Stomach smooth muscle (tissue), 2 donors: Measurements from ENCODE around the gene PANK1.

ENCODE experiments used
- H3K27ac ChIP-seq: one replicate; pipeline ENCODE4 v1.7.0; 2013; ENCODE audit warnings: mild to moderate bottlenecking, low read length, inconsistent platforms
- H3K27me3 ChIP-seq, 2 donors: one replicate each; pipeline ENCODE4 v1.7.0; 2013; ENCODE audit warnings: low read length in 2 of 2; ENCODE audit not compliant: insufficient read depth in 2 of 2, control insufficient read depth in 1 of 2
- H3K36me3 ChIP-seq, 2 donors: one replicate each; pipeline ENCODE4 v1.7.0; 2013; ENCODE audit warnings: low read length in 2 of 2; ENCODE audit not compliant: control insufficient read depth in 2 of 2, insufficient read depth in 2 of 2
- H3K4me1 ChIP-seq: one replicate; pipeline ENCODE4 v1.7.0; 2013; ENCODE audit warnings: low read length; ENCODE audit not compliant: control insufficient read depth, insufficient read depth
- H3K4me3 ChIP-seq, 2 donors: one replicate each; pipeline ENCODE4 v1.7.0; 2013; ENCODE audit warnings: low read length in 2 of 2
- H3K9ac ChIP-seq, 2 donors: one replicate each; pipeline ENCODE4 v1.7.0; 2013; ENCODE audit warnings: low read length in 2 of 2, mild to moderate bottlenecking in 1 of 2
- H3K9me3 ChIP-seq, 2 donors: one replicate each; pipeline ENCODE4 v1.7.0; 2013; ENCODE audit warnings: low read length in 2 of 2; ENCODE audit not compliant: control insufficient read depth in 2 of 2
- donor health status: healthy.
- donor health status: Pancreatic carcinoma.

The PANK1 gene

DNA sequence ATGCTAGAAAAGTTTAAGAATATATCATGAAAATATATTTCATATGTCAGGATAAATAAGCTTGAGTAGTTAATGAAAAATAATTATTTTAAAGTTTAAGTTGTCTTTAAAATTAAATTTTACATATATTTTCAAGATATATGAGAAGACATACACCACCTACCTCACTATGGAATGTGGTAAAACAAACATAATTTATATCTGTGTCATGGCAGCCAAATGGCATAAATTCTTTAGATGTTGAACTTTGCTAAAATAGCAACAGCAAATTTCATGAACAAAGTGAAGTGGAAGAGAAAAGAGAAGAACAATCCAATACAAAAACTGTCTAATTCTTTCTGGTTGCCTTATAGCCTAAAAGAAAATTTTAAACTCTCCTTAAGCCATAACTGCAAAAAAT, 70.0 kb downstream of the PANK1 start:
- Histone ChIP-seq H3K4me1 (no peaks in the 10 kb centered on the region), H3K27me3 (no peaks in the 10 kb centered on the region), H3K36me3 (no peaks in the 10 kb centered on the region), H3K9ac (no peak overlapping the region), H3K4me3 (no peak overlapping the region), H3K27ac (no peak overlapping the region), H3K9me3 (no peaks in the 10 kb centered on the region)

DNA sequence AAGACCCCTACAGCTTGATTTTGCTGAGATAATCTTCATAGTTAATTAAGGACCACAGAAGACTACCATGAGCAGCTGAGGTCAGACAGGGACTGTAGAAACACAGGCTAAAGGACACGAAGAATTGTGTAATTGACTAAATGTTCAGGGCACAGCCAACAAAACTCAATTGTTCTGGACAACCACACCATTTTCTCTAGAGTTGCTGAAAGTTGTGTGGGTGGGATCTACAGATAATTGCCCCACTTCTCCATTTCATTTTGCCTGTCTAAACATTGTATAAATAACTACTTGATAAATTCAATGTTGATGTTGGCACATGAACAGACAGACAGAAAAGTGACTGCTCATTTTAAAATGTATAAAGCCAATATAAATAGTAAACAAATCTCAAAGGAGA, 70.7 kb downstream of the PANK1 start:
- Histone ChIP-seq H3K4me1 (no peaks in the 10 kb centered on the region), H3K9ac (no peak overlapping the region), H3K27ac (no peak overlapping the region), H3K9me3 (no peaks in the 10 kb centered on the region), H3K4me3 (no peak overlapping the region), H3K27me3 (no peaks in the 10 kb centered on the region), H3K36me3 (no peaks in the 10 kb centered on the region)

DNA sequence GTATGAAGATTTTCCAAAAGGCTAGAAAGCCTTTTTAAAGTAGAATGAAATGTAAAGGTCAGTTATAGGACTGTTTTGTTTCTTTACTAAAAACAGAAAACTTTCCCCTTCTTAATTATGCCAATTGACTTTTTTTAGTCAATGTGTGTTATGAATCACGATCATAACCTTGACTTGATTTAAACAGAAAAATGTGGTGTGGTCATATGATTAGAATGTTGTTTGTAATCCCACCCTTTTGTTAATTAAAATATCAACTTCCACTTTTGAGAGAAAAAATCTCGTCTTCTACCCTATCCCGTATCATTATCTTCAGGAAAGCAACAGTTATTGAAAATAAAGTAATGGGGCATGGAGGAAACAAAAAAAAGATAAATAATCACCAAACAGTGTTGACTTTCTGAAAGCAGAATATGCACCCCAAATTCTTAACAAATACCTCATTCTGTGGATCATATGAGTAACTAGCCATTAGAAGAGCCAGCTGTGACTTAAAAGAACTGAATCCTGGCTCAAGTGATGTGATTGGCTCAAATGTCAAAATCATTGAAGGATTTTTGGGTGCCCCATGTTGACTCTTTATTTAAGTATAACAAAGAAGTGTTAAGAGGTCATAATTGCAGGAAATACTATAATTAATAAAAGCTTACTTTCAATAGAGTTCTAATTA, 77.3 kb downstream of the PANK1 start:
- no peaks in the 10 kb centered on the region for H3K9me3 ChIP-seq
- no peaks in the 10 kb centered on the region for H3K4me1 ChIP-seq
- H3K36me3 ChIP-seq, result no peaks in the 10 kb centered on the region
- H3K4me3 ChIP-seq, result no peak overlapping the region
- H3K27me3 ChIP-seq, result no peaks in the 10 kb centered on the region
- H3K9ac ChIP-seq, result no peak overlapping the region
- H3K27ac ChIP-seq, result no peak overlapping the region

DNA sequence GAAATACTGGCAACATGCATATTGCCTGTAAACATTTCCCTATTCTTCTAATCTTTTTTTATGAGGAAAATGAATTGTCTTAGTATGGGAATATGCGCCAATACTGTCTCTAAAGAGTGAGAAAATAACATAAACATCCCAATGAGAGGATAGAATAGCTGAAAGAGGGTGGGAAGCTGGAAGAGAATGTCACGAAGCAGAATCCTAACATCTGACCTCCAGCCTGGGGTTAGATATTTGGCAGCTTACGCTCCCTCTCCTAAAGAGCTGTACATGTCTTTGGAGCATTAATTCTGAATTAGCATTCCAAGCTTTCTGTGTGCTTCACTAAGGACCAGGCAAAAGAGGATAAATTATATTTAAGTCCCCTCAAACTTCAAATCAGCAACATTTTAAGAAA, 78.0 kb downstream of the PANK1 start:
- Histone ChIP-seq H3K9me3 (no peaks in the 10 kb centered on the region), H3K4me1 (no peaks in the 10 kb centered on the region), H3K9ac (no peak overlapping the region), H3K27me3 (no peaks in the 10 kb centered on the region), H3K27ac (no peak overlapping the region), H3K4me3 (no peak overlapping the region), H3K36me3 (no peaks in the 10 kb centered on the region)

DNA sequence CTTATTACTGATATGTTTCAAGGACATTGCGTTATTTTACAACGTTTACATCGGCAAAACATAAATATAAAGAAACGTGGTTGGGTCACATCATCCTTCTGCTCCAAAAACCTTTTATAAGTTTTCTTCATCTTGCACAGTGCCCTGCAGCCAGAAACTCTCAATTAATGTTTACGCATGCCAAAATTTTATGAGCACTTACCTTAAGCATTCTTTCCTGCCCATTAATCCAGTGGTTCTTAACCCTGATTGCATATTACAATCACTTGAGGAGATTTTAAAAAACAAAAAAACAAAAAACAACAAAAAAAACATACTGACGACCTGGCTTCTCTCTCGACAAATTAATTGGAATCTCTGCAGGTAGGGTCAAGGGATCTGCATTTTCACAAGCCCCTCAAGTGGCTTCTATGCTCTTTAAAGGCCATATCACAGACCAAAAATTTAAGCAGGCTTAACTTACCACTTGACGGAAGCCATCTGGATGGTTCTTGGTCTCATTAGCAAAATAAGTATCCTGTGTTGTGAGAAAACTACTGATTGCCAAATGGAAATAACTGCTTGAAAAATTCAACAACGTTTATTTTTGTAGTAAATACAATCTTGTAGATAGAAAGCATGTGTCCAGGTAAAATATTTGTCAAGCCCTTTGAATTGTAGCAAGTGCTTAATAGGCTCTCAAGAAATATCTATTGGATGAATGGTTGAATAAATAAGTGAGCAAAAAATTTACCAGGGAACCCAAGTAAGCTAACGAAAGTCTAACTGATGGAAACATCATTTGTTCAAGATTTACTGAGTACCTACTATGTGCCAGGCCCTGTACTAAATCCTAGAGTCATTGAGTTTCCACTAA, 78.7 kb downstream of the PANK1 start:
- no peak overlapping the region for H3K4me3 ChIP-seq

DNA sequence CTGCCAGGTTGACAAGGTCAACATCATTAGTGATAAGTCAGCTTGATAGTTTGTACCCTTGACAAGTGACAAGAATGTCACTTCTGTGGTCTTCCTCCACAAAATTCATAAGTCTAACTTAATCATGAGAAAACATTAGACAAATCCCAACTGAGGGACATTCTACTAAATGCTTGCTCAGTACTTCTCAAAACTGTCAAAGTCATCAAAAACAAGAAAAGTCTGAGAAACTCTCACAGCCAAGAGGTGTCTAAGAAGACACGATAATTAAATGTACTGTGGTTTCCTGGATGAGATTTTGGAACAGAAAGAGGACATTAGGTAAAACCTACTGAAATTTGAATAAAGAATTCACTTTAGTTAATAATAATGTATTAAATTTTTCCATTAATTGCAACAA, 79.9 kb downstream of the PANK1 start:
- Histone ChIP-seq H3K9ac (no peak overlapping the region), H3K4me3 (no peak overlapping the region), H3K27me3 (no peaks in the 10 kb centered on the region), H3K36me3 (no peaks in the 10 kb centered on the region), H3K27ac (no peak overlapping the region), H3K9me3 (no peaks in the 10 kb centered on the region), H3K4me1 (no peaks in the 10 kb centered on the region)

More for the DNA sequence above, 78.7 kb downstream of the PANK1 start:
- H3K27ac ChIP-seq, result no peak overlapping the region
- H3K36me3 ChIP-seq, result no peaks in the 10 kb centered on the region
- H3K9me3 ChIP-seq, result no peaks in the 10 kb centered on the region
- H3K4me1 ChIP-seq, result no peaks in the 10 kb centered on the region
- no peaks in the 10 kb centered on the region for H3K27me3 ChIP-seq
- no peak overlapping the region for H3K9ac ChIP-seq

DNA sequence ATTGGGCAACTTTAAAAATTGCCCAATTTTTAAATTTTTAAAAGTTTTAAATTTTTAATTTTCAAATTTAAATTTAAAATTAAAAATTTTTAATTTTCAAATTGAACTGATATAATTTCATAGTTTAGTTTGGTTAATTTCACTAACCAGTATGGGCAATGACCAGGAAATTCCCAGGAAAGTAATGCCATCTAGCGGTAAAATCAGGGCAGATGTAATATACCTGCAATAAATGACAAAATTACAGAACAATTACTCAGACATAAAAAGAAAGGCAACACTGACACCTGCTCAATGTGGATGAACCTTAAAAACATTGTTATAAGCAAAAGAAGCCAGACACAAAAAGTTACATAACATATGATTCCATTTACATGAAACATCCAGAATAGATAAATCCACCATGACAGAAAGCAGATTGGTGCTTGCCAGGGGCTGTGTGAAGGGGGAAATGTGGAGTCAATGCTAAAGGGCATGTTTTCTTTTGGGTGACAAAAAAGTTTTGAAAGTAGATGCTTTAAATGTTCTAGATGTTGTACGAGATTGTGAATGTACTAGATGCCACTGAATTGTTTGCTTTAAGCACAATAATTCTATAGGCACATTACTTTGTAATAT, 81.1 kb downstream of the PANK1 start:
- Histone ChIP-seq H3K36me3 (no peaks in the 10 kb centered on the region), H3K4me3 (no peak overlapping the region), H3K9me3 (no peaks in the 10 kb centered on the region), H3K27ac (no peak overlapping the region), H3K27me3 (no peaks in the 10 kb centered on the region), H3K4me1 (no peaks in the 10 kb centered on the region), H3K9ac (no peak overlapping the region)

DNA sequence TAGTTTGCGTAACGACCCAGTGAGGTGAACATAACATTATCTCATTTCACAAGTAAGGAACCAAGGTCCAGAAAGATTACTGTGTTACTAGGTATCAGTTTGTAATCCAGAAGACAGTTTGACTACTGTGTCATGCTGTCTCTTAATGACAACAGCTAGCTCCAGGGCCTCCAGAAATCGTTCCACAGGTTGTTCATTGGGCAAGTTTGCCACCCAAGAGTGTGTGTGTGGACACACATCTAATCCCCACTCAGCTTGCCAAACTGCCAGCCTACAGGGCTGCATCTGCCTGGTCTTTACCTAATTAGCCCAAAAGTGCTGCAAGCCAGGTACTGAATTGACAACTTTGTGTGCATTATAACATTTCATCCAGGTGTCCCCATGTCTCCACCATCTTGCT, 81.7 kb downstream of the PANK1 start:
- H3K27ac ChIP-seq, result no peak overlapping the region
- no peak overlapping the region for H3K4me3 ChIP-seq
- H3K9ac ChIP-seq, result no peak overlapping the region
- H3K4me1 ChIP-seq, result no peaks in the 10 kb centered on the region
- no peaks in the 10 kb centered on the region for H3K36me3 ChIP-seq
- H3K9me3 ChIP-seq, result no peaks in the 10 kb centered on the region
- H3K27me3 ChIP-seq, result no peaks in the 10 kb centered on the region

DNA sequence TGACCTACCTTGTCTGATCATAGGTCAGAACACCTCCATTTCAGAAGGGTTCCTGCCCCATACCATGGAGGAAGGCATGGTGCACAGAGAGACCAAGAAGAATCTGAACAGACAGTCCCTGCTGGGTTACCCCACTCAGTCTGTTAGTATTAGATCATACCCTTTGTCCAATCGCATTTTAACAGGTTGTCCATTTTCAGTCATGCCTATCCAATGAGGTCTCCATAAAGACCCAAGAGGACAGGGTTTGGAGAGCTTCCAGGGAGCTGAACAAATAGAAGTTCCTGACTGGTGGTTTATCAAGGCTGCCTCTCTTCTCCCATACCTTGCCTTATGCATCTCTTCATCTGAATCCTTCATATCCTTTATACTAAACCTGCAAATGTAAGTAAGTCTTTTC, 88.4 kb downstream of the PANK1 start:
- Histone ChIP-seq H3K4me3 (no peak overlapping the region), H3K4me1 (no peaks in the 10 kb centered on the region), H3K9ac (no peak overlapping the region), H3K27me3 (no peaks in the 10 kb centered on the region), H3K9me3 (no peaks in the 10 kb centered on the region), H3K36me3 (no peaks in the 10 kb centered on the region), H3K27ac (no peak overlapping the region)

DNA sequence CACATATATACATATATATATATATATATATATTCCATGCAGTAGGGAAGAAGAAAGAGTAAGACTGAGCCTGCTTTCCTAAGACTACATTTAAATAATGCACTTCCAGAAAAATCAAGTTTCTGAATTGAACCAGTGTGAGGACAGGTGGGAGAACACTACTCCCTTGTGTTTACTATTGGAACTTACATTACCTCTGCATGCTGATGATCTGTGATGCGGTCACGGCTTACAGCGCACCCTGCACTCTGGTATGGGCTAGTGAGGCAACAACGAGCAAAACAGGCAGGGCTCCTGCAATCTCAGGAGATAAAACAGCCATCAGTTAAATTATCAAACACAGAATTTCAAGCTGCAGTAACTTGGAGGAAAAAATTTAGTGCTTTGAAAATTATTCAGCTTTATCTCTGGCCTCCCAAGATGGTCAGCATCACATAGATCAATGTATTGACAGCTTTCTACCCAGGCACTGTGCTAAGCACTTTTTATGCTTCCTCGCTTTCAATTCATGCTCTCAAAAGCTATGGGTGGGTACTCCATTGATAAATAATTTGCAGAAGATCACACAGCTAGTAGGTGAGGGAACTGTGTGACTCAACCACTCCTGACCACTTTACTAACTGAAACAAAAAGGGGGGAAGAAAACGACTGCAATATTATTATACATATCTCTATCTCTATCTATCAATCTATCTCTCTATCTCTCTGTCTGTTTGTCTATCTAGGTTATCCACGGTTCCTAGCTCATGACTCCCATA, 89.2 kb downstream of the PANK1 start:
- Histone ChIP-seq H3K4me1 (no peaks in the 10 kb centered on the region), H3K36me3 (no peaks in the 10 kb centered on the region), H3K27ac (no peak overlapping the region), H3K27me3 (no peaks in the 10 kb centered on the region), H3K4me3 (no peak overlapping the region), H3K9me3 (no peaks in the 10 kb centered on the region), H3K9ac (no peak overlapping the region)
